Raji (cell line): ENCODE data around the gene DNM2.

ENCODE experiments used
- POLR2A ChIP-seq: IDR thresholded peaks from 2 replicates; pipeline ENCODE4 v1.6.1; 2011; ENCODE audit warnings: low read depth, low read length, control low read depth; ENCODE audit not compliant: insufficient read depth

The DNM2 gene

DNA sequence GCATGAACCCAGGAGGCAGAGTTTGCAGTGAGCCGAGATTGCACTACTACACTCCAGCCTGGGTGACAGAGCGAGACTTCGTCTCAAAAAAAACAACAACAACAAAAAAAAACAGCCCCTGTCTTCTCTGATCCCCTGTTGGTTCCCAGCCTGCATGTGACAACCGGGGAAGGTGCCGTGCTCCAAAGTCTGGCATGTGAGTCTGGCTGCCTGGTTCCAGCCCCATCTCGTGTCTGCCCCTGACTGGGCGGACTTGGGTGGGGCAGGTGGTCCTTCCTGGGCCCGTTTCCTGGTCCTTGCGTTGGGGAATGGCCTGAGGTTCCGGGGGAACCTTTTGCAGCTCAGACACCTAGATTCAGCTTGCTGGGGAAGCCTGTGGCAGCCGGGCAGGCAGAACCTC lies 50.5 kb downstream of the DNM2 start:
- no peak for TF ChIP-seq POLR2A

- TF ChIP-seq POLR2A: no peak
Measured at GRCh38 chr19:10768936-10769335, 51.1 kb downstream of the DNM2 start.

- TF ChIP-seq POLR2A: no peak
Measured at GRCh38 chr19:10769533-10770491, 51.9 kb downstream of the DNM2 start.

GRCh38 chr19:10773969-10774368 lies 56.1 kb downstream of the DNM2 start:
- TF ChIP-seq POLR2A: no peak

- no peak for TF ChIP-seq POLR2A
Measured at GRCh38 chr19:10774893-10775292, 57.0 kb downstream of the DNM2 start.

DNA sequence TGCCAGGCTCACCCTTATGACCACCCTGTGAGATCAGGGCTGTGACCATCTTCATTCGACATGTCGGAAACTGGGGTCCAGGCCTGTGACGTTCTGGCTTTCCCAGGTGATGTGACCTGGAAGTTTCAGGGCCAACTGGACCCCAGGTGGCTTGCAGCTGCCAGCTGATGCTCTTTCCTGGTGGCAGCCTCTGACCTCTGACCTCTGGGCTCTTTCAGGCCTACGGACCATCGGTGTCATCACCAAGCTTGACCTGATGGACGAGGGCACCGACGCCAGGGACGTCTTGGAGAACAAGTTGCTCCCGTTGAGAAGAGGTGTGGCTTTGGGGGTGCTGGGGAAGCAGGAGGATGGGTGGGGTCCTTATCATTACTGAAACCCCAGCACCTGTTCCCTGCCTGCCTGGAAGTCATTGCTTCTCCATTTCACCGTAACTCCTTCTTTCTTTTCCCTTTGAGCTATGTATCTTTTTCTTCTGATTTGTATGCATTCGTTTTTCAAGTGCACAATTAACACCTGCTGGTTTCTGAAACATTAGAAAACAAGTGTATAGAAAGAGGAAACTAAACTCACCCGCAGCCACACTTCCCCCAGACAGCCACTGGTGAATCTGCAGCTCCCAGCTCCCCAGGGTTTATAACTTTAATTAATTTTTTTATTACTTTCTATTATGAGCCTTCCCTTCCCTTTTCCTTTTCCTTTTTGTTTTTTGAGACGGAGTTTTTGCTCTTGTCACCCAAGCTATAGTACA lies 59.2 kb downstream of the DNM2 start:
- no peak for TF ChIP-seq POLR2A

GRCh38 chr19:10780368-10780767 lies 62.5 kb downstream of the DNM2 start:
- TF ChIP-seq POLR2A: no peak

- no peak for TF ChIP-seq POLR2A
Measured at GRCh38 chr19:10782795-10783194, 64.9 kb downstream of the DNM2 start.

GRCh38 chr19:10784257-10784656 lies 66.4 kb downstream of the DNM2 start:
- no peak for TF ChIP-seq POLR2A

DNA sequence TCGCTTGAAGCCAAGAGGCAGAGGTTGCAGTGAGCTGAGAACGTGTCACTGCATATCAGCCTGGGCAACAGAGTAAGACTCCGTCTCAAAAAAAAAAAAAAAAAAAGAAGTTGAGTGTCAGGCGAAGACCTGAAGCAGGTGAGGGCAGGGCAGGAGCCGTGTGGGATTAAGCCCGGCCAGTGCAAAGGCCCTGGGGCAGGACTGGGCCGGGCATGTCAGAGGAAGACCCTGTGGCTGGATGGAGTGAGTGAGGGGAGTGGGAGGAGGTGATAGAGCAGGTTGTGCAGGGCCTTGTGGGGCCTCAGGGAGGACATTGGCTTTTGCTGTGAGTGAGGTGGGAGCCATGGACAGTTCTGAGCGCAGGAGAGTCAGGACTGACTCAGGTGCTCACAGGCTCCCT lies 70.3 kb downstream of the DNM2 start:
- TF ChIP-seq POLR2A: no peak

GRCh38 chr19:10789866-10790265 lies 72.0 kb downstream of the DNM2 start:
- no peak for TF ChIP-seq POLR2A

- no peak for TF ChIP-seq POLR2A
Measured at GRCh38 chr19:10796653-10797052, 78.8 kb downstream of the DNM2 start.

GRCh38 chr19:10797078-10797477 lies 79.2 kb downstream of the DNM2 start:
- no peak for TF ChIP-seq POLR2A

GRCh38 chr19:10797541-10798256 lies 79.8 kb downstream of the DNM2 start:
- TF ChIP-seq POLR2A: no peak

DNA sequence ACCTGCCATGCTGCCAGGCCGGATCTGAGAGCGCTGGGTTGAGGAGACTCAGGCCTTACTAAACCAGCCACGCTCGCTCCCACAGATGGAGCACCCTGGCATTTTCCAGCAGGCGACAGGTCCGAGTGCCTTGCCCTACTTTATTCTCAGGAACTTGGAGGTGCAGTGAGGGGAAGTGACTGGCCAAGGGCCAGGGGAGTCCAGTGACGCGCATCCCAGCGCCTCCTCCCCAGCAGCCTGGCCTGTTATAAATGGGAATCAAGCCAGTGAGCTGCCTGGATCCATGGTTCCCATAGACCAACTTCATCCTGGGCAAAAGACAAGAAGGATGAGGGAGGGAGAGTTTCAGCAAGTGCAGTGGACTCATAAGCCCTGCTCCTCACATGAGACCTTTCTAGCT lies 82.6 kb downstream of the DNM2 start:
- no peak for TF ChIP-seq POLR2A
